GM13976 (cell line): ENCODE results near the gene GPR135.

Source experiments
- DNase-seq: peaks from one replicate; pipeline ENCODE4 v3.0.0; 2012; ENCODE audit warnings: low spot score
- in situ Hi-C: fragments of 300-500 bp; cut with MboI; formaldehyde crosslinking; loops from one replicate; pipeline ENCODE4 v1.12.0; 2022; ENCODE audit warnings: low sequenced_read_pairs, mixed read lengths, inconsistent platforms; ENCODE audit not compliant: unreplicated experiment
- TF ChIP-seq, protein P1 (sequence below): IDR thresholded peaks from 2 replicates; pipeline ENCODE4 v1.5.1; 2012; ENCODE audit warnings: borderline replicate concordance, mild to moderate bottlenecking; ENCODE audit not compliant: insufficient read depth; ENCODE audit errors: extremely low read depth, missing control alignments, control extremely low read depth

Gene GPR135, protein sequence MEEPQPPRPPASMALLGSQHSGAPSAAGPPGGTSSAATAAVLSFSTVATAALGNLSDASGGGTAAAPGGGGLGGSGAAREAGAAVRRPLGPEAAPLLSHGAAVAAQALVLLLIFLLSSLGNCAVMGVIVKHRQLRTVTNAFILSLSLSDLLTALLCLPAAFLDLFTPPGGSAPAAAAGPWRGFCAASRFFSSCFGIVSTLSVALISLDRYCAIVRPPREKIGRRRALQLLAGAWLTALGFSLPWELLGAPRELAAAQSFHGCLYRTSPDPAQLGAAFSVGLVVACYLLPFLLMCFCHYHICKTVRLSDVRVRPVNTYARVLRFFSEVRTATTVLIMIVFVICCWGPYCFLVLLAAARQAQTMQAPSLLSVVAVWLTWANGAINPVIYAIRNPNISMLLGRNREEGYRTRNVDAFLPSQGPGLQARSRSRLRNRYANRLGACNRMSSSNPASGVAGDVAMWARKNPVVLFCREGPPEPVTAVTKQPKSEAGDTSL

DNA sequence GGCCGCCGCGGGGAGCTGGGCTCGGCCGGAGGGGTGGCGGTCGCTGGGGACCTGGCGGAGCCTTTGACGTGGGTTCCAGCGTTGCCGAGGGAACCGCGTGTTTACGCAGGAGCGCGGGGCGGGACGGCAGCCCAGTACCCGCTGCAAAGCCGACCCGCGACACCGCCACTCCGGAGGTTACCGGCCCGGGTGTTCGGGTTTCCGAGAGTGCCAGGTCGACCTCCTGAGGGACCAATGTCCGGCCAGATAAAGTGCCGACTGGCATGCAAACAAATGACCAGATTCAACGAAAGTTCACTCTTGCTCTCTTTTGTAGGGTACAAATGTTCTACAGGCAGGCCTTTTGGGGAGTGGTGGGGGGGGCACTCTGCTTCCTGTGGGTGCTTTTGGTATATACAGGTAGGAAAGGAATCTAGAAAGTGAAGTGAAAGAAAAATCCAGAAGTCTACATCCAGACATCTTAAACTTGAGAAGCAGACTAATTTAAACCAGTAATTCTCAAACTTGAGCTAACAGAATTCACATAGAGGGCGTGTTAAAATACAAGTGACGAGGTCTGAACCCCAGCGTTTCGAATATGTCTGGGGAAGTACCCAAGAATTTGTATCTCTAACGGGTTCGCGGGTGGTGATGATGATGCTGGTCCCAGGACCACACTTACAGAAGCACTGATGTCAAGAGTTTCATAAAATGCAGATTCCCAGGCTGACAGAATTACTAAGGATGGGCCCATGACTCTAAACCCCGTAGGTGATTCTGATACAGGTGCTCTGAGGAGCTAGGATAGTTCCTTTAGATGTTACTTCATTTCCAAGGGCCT is at the start of gene GPR135:
GPR135 (minus strand) TSS at position 65 of the 820 bp plus-strand sequence. CDS start 154 bp downstream, outside the sequence.
- no peak for DNase-seq
- in situ Hi-C loops, result no loop called here
- TF ChIP-seq, protein P1, sequence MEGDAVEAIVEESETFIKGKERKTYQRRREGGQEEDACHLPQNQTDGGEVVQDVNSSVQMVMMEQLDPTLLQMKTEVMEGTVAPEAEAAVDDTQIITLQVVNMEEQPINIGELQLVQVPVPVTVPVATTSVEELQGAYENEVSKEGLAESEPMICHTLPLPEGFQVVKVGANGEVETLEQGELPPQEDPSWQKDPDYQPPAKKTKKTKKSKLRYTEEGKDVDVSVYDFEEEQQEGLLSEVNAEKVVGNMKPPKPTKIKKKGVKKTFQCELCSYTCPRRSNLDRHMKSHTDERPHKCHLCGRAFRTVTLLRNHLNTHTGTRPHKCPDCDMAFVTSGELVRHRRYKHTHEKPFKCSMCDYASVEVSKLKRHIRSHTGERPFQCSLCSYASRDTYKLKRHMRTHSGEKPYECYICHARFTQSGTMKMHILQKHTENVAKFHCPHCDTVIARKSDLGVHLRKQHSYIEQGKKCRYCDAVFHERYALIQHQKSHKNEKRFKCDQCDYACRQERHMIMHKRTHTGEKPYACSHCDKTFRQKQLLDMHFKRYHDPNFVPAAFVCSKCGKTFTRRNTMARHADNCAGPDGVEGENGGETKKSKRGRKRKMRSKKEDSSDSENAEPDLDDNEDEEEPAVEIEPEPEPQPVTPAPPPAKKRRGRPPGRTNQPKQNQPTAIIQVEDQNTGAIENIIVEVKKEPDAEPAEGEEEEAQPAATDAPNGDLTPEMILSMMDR, result no peak

DNA sequence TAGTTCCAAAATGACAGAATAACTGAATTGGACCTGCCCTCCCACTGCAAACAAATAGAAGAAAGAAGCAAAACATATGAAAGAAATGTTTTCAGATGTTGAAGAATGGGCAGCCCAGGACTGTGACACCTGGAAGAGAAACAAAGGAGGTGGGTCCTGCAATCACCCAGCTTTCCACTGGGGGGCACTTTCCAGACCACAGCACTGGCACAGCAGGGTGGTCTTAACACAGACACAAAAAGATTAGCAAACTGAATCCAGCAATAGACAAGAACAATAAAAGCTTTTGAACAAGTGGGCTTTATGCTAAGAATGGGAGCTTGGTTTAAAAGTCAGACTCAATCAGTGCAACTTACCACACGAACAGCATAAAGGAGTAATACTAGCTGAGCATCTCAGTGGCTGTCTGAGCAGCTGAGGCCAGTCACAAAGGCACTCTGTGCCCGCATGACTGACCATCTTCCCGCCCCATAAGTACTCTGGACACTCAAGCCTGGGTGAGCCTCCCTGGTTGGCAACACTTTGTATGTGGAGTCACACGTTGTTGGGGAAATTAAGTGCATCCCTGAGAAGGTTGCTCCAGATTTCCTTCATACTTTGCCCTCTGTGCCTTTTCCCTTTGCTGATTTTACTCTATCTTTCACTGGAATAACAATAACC is 46.9 kb upstream of the GPR135 start:
- in situ Hi-C loops, result no loop called here
- TF ChIP-seq, protein P1, result peak; percentile 34
- DNase-seq, result peak; percentile 23

DNA sequence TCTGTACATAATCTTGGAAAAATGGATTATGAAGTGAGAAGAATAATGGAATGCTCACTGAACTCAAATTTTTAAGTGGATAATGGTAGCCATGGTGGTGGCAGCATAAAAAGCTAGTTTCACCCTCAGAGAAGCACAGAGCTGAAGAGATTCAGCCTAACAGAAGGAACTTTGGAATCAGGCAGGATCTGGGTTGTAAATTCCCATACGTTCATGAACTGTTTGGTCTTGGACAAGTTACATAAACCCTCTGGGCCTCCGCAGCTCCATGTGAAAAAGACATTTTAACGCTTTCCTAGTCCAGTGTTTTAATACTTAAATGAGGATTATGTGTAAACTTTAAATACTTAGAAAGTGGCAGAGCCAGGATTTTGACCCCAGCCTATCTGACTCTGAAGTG is 45.8 kb upstream of the GPR135 start:
- TF ChIP-seq, protein P1, result no peak
- no peak for DNase-seq
- in situ Hi-C loops, result no loop called here

DNA sequence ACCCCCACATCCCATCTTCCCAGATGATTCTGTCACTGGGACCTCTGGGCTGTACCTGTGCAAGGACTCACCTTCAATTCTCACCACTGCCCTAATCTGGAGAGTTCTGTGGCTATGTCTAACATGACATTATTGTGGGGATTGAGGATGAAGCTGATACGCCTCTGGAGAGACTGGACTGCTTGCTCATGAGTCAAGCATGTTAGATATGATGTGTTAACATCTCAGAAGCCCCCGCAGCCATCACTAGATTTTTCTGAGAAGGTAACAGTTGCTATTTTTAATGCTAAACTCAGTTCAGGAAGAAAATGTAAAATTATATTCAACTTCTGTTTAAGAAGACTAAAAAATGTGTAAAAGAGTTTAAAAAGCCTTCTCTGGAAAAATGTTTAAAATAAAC is 44.8 kb upstream of the GPR135 start:
- TF ChIP-seq, protein P1, result no peak
- DNase-seq, result no peak
- in situ Hi-C loops, result no loop called here

DNA sequence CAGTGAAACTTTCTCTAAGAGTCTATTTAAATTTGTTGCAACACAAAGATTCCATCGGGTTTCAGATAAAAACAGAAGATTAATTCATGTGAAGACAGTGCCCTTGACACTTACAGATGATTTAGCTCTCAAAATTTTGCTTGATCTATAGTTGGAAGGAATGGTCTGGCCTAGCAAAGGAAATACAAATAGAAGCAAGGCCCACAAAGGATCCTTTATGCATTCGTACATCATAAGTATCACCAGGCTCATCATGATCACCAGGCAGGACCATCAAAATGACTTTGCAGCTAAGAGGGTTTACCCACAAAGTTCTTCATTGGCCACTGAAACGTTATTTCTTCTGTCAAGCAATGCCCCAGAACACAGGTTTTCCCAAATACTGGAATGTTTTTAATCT is 43.9 kb upstream of the GPR135 start:
- in situ Hi-C loops, result no loop called here
- TF ChIP-seq, protein P1, result no peak
- DNase-seq, result no peak

DNA sequence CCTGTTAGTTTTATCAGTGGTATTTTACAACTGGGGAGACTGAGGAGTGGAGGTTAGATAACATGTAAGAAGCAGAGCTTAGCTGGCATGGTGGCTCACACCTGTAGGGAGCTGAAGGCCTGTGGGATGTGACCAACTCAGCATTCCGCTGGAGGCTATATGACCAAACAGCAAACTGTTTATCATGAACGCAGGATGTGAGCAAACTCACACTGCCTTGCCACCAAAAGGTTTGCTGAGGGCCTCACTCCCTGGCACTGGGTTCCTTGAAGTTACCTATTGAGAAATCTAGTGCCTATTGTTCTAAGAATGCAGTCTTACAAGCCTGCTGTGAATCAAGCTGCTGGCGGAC is 42.5 kb upstream of the GPR135 start:
- no peak for DNase-seq
- in situ Hi-C loops, result no loop called here

More for the DNA sequence above, 42.5 kb upstream of the GPR135 start:
- TF ChIP-seq, protein P1, result no peak
